Activated naive CD8-positive, alpha-beta T cell treated with anti-CD3 and anti-CD28 coated beads for 36 hours (primary cell): ENCODE data around the gene RAMP1. TPM values are rescaled to one million over a fixed set of nuclear protein-coding genes. Genes with fewer than 3 reads are reported as not detected.

Experiments used
- DNase-seq: peaks from one replicate; pipeline ENCODE4 v3.0.0; 2021
- H3K27ac Mint-ChIP-seq: one replicate; pipeline ENCODE4 v1.8.0; 2022; ENCODE audit warnings: mild to moderate bottlenecking, moderate library complexity, mixed read lengths
- H3K27me3 Mint-ChIP-seq: one replicate; pipeline ENCODE4 v1.8.0; 2022; ENCODE audit warnings: mild to moderate bottlenecking, mixed read lengths
- H3K36me3 Mint-ChIP-seq: one replicate; pipeline ENCODE4 v1.8.0; 2021; ENCODE audit warnings: mild to moderate bottlenecking, mixed read lengths
- H3K4me1 Mint-ChIP-seq: one replicate; pipeline ENCODE4 v1.8.0; 2021; ENCODE audit warnings: mixed read lengths
- H3K4me3 Mint-ChIP-seq: one replicate; pipeline ENCODE4 v1.8.0; 2022; ENCODE audit warnings: mild to moderate bottlenecking, moderate library complexity, mixed read lengths
- H3K9me3 Mint-ChIP-seq: one replicate; pipeline ENCODE4 v1.8.0; 2022; ENCODE audit warnings: mixed read lengths
- total RNA-seq, 2 experiments: library from RNA; stranded (reverse); gene quantifications; one replicate each; pipeline ENCODE4 v1.2.3, GENCODE V29; 2021

RAMP1 gene
- total RNA-seq, 2 experiments from 2014 or later = 0.24 to 0.25 TPM

GRCh38 chr2:237878321-237879057, 19.1 kb downstream of the RAMP1 start:
- no peak for DNase-seq
- H3K4me1 Mint-ChIP-seq = peaks cover 3% of the 10 kb centered on the region
- H3K9me3 Mint-ChIP-seq = no peaks in the 10 kb centered on the region
- H3K27ac Mint-ChIP-seq = no peak overlapping the region
- H3K27me3 Mint-ChIP-seq = peaks cover under 1% of the 10 kb centered on the region
- no peaks in the 10 kb centered on the region for H3K36me3 Mint-ChIP-seq
- H3K4me3 Mint-ChIP-seq = no peak overlapping the region

- no peak overlapping the region for H3K4me3 Mint-ChIP-seq
- no peaks in the 10 kb centered on the region for H3K36me3 Mint-ChIP-seq
- H3K27ac Mint-ChIP-seq = no peak overlapping the region
- no peaks in the 10 kb centered on the region for H3K4me1 Mint-ChIP-seq
- no peaks in the 10 kb centered on the region for H3K9me3 Mint-ChIP-seq
- no peak for DNase-seq
- no peaks in the 10 kb centered on the region for H3K27me3 Mint-ChIP-seq
Measured at GRCh38 chr2:237879058-237879430, 19.6 kb downstream of the RAMP1 start.

- Mint-ChIP-seq H3K36me3 (no peaks in the 10 kb centered on the region), H3K27ac (no peak overlapping the region), H3K4me1 (no peaks in the 10 kb centered on the region), H3K9me3 (no peaks in the 10 kb centered on the region), H3K4me3 (no peak overlapping the region), H3K27me3 (no peaks in the 10 kb centered on the region)
- no peak for DNase-seq
Measured at GRCh38 chr2:237879991-237880560, 20.7 kb downstream of the RAMP1 start.

- H3K4me1 Mint-ChIP-seq = no peaks in the 10 kb centered on the region
- no peaks in the 10 kb centered on the region for H3K36me3 Mint-ChIP-seq
- H3K4me3 Mint-ChIP-seq = no peak overlapping the region
- no peak overlapping the region for H3K27ac Mint-ChIP-seq
- no peaks in the 10 kb centered on the region for H3K9me3 Mint-ChIP-seq
- no peaks in the 10 kb centered on the region for H3K27me3 Mint-ChIP-seq
- no peak for DNase-seq
Measured at GRCh38 chr2:237882510-237883481, 23.4 kb downstream of the RAMP1 start.

- H3K27ac Mint-ChIP-seq = no peak overlapping the region
- DNase-seq = no peak
- H3K4me3 Mint-ChIP-seq = no peak overlapping the region
- no peaks in the 10 kb centered on the region for H3K27me3 Mint-ChIP-seq
- H3K9me3 Mint-ChIP-seq = no peaks in the 10 kb centered on the region
- H3K4me1 Mint-ChIP-seq = no peaks in the 10 kb centered on the region
- no peaks in the 10 kb centered on the region for H3K36me3 Mint-ChIP-seq
Measured at GRCh38 chr2:237883951-237884446, 24.6 kb downstream of the RAMP1 start.

- Mint-ChIP-seq H3K9me3 (no peaks in the 10 kb centered on the region), H3K27ac (no peak overlapping the region), H3K27me3 (no peaks in the 10 kb centered on the region), H3K36me3 (no peaks in the 10 kb centered on the region), H3K4me3 (no peak overlapping the region), H3K4me1 (no peaks in the 10 kb centered on the region)
- DNase-seq = no peak
Measured at GRCh38 chr2:237884681-237885080, 25.3 kb downstream of the RAMP1 start.

- DNase-seq = no peak
- no peaks in the 10 kb centered on the region for H3K36me3 Mint-ChIP-seq
- no peaks in the 10 kb centered on the region for H3K27me3 Mint-ChIP-seq
- no peaks in the 10 kb centered on the region for H3K4me1 Mint-ChIP-seq
- no peak overlapping the region for H3K4me3 Mint-ChIP-seq
- H3K9me3 Mint-ChIP-seq = no peaks in the 10 kb centered on the region
- no peak overlapping the region for H3K27ac Mint-ChIP-seq
Measured at GRCh38 chr2:237885111-237885930, 25.9 kb downstream of the RAMP1 start.

- Mint-ChIP-seq H3K9me3 (no peaks in the 10 kb centered on the region), H3K27me3 (no peaks in the 10 kb centered on the region), H3K4me1 (peaks cover 4% of the 10 kb centered on the region), H3K36me3 (no peaks in the 10 kb centered on the region), H3K27ac (no peak overlapping the region), H3K4me3 (no peak overlapping the region)
- DNase-seq = no peak
Measured at GRCh38 chr2:237885931-237886684, 26.7 kb downstream of the RAMP1 start.

- no peak for DNase-seq
- peaks cover 4% of the 10 kb centered on the region for H3K4me1 Mint-ChIP-seq
- H3K36me3 Mint-ChIP-seq = no peaks in the 10 kb centered on the region
- H3K4me3 Mint-ChIP-seq = no peak overlapping the region
- H3K27ac Mint-ChIP-seq = no peak overlapping the region
- no peaks in the 10 kb centered on the region for H3K9me3 Mint-ChIP-seq
- no peaks in the 10 kb centered on the region for H3K27me3 Mint-ChIP-seq
Measured at GRCh38 chr2:237886685-237887481, 27.5 kb downstream of the RAMP1 start.

- H3K27me3 Mint-ChIP-seq = no peaks in the 10 kb centered on the region
- no peaks in the 10 kb centered on the region for H3K9me3 Mint-ChIP-seq
- no peak overlapping the region for H3K4me3 Mint-ChIP-seq
- no peak for DNase-seq
- no peak overlapping the region for H3K27ac Mint-ChIP-seq
- H3K36me3 Mint-ChIP-seq = no peaks in the 10 kb centered on the region
- peaks cover 4% of the 10 kb centered on the region for H3K4me1 Mint-ChIP-seq
Measured at GRCh38 chr2:237888389-237888788, 29.0 kb downstream of the RAMP1 start.

GRCh38 chr2:237889016-237889415, 29.6 kb downstream of the RAMP1 start:
- Mint-ChIP-seq H3K27me3 (no peaks in the 10 kb centered on the region), H3K36me3 (no peaks in the 10 kb centered on the region), H3K4me3 (no peak overlapping the region), H3K27ac (no peak overlapping the region), H3K4me1 (peaks cover 4% of the 10 kb centered on the region), H3K9me3 (no peaks in the 10 kb centered on the region)
- DNase-seq = no peak

GRCh38 chr2:237889811-237890210, 30.4 kb downstream of the RAMP1 start:
- no peaks in the 10 kb centered on the region for H3K36me3 Mint-ChIP-seq
- DNase-seq = no peak

GRCh38 chr2:237892478-237892877, 33.1 kb downstream of the RAMP1 start:
- Mint-ChIP-seq H3K36me3 (no peaks in the 10 kb centered on the region), H3K27ac (no peak overlapping the region), H3K27me3 (no peaks in the 10 kb centered on the region), H3K9me3 (no peaks in the 10 kb centered on the region), H3K4me1 (peaks cover 5% of the 10 kb centered on the region), H3K4me3 (no peak overlapping the region)
- DNase-seq = no peak

More at GRCh38 chr2:237889811-237890210, 30.4 kb downstream of the RAMP1 start:
- Mint-ChIP-seq H3K9me3 (no peaks in the 10 kb centered on the region), H3K27ac (no peak overlapping the region), H3K4me3 (no peak overlapping the region), H3K27me3 (no peaks in the 10 kb centered on the region), H3K4me1 (peaks cover 4% of the 10 kb centered on the region)
